Spleen (tissue), 7 donors: ENCODE data around the gene PLS1.

ENCODE experiments used
- CTCF ChIP-seq, 11 experiments: fragments of 200-600 bp in 7 of 11; fragments of 450-650 bp in 4 of 11; sonication (generic) in 4 of 11; IDR thresholded peaks in 8 of 11; conservative IDR thresholded peaks in 3 of 11; 1 replicate in 7 of 11; 2 replicates in 4 of 11; pipeline versions ENCODE4 v1.4.0 to v1.8.0; 2016 to 2021; ENCODE audit warnings: antibody characterized with exemption in 11 of 11, inconsistent platforms in 4 of 11, mild to moderate bottlenecking in 1 of 11
- POLR2A ChIP-seq, 3 donors: fragments of 450-650 bp; IDR thresholded peaks; one replicate each; pipeline ENCODE4 v1.5.1; 2017; ENCODE audit warnings: antibody characterized with exemption in 3 of 3, mild to moderate bottlenecking in 1 of 3
- POLR2AphosphoS5 ChIP-seq, 3 donors: sonication (generic); formaldehyde crosslinking; IDR thresholded peaks; one replicate each; pipeline ENCODE4 v1.5.1; 2017; ENCODE audit warnings: antibody characterized with exemption in 3 of 3
- donor health status: DM: no; HTN: no; CAD: no; lungs with moderate emphysema.
- donor health status: DM: no; HTN: no; CAD: no.
- donor health status: DM: no; HTN: no; CAD: no.

- TF ChIP-seq CTCF (IDR thresholded peaks at IDR 0.05 in 8 of 11, conservative IDR thresholded peaks at IDR 0.05 in 3 of 11) (no peak), POLR2A (IDR thresholded peaks at IDR 0.05) (no peak), POLR2AphosphoS5 (IDR thresholded peaks at IDR 0.05) (no peak)
Observed at GRCh38 chr3:142754494-142754893, 158.3 kb downstream of the PLS1 start.
